Gastroesophageal sphincter (tissue), 3 donors: ENCODE data around the gene INSM1.
"Not testable (repeated sequence)": the region's sequence is repeated elsewhere in the genome, so short reads cannot be mapped to it uniquely, and the experiment has no call there.

Source experiments
- CTCF ChIP-seq, 4 experiments: fragments of 200-600 bp in 2 of 4; fragments of 450-650 bp in 2 of 4; sonication (generic) in 1 of 4; IDR thresholded peaks; one replicate each; pipeline ENCODE4 v1.5.1; 2017 to 2019; ENCODE audit warnings: antibody characterized with exemption in 4 of 4, mild to moderate bottlenecking in 2 of 4, moderate library complexity in 2 of 4
- EP300 ChIP-seq: sonication (generic); formaldehyde crosslinking; IDR thresholded peaks from one replicate; pipeline ENCODE4 v1.6.1; 2017; ENCODE audit warnings: antibody characterized with exemption, mild to moderate bottlenecking
- POLR2A ChIP-seq, 2 donors: fragments of 450-650 bp; IDR thresholded peaks; one replicate each; pipeline ENCODE4 v1.6.1; 2017; ENCODE audit warnings: antibody characterized with exemption in 2 of 2, mild to moderate bottlenecking in 2 of 2, moderate library complexity in 1 of 2

DNA sequence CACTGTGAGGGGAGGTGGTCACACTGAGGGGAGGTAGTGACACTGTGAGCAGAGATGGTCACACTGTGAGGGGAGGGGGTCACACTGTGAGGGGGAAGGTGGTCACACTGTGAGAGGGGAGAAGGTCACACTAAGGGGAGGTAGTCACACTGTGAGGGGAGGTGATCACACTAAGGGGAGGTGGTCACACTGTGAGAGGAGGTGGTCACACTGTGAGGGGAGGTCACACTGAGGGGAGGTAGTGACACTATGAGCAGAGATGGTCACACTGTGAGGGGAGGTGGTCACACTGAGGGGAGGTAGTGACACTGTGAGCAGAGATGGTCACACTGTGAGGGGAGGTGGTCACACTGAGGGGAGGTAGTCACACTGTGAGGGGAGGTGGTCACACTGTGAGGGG, 12.4 kb upstream of the INSM1 start:
- TF ChIP-seq CTCF (IDR thresholded peaks at IDR 0.05); EP300; POLR2A (IDR thresholded peaks at IDR 0.05): not testable (repeated sequence)
